Loucy (cell line): Measurements from ENCODE around the gene TBC1D8.

Experiments
- H2AFZ ChIP-seq: fragments of 200-600 bp; sonication (generic); 2 replicates; pipeline ENCODE4 v1.6.0; 2016; ENCODE audit warnings: antibody characterized with exemption, mild to moderate bottlenecking, low read length, moderate library complexity
- H3F3A ChIP-seq: fragments of 200-600 bp; 2 replicates; pipeline ENCODE4 v1.6.0; 2016; ENCODE audit warnings: antibody characterized with exemption, low read depth, mild to moderate bottlenecking
- H3K27me3 ChIP-seq: fragments of 200-600 bp; sonication (generic); 2 replicates; pipeline ENCODE4 v1.6.1; 2014; ENCODE audit warnings: low read length, mild to moderate bottlenecking; ENCODE audit not compliant: insufficient read depth, poor library complexity, severe bottlenecking
- H3K36me3 ChIP-seq: fragments of 200-600 bp; sonication (generic); 2 replicates; pipeline ENCODE4 v1.6.1; 2016; ENCODE audit warnings: low read length; ENCODE audit not compliant: insufficient read depth
- H3K4me1 ChIP-seq: fragments of 200-600 bp; sonication (generic); 2 replicates; pipeline ENCODE4 v1.5.1; 2014; ENCODE audit warnings: low read length, mild to moderate bottlenecking; ENCODE audit not compliant: insufficient read depth, poor library complexity, severe bottlenecking
- H3K4me2 ChIP-seq: fragments of 200-600 bp; sonication (generic); 2 replicates; pipeline ENCODE4 v1.6.0; 2014; ENCODE audit warnings: antibody characterized with exemption, low read length, low read depth, mild to moderate bottlenecking; ENCODE audit not compliant: poor library complexity, severe bottlenecking
- H3K4me3 ChIP-seq: fragments of 200-600 bp; sonication (generic); 2 replicates; pipeline ENCODE4 v1.5.1; 2014; ENCODE audit warnings: low read length, mild to moderate bottlenecking, mixed read lengths; ENCODE audit not compliant: poor library complexity, severe bottlenecking
- H3K79me2 ChIP-seq: fragments of 200-600 bp; sonication (generic); 2 replicates; pipeline ENCODE4 v1.6.1; 2014; ENCODE audit warnings: low read length; ENCODE audit not compliant: insufficient read depth
- H3K9ac ChIP-seq: fragments of 200-600 bp; sonication (generic); 2 replicates; pipeline ENCODE4 v1.6.0; 2014; ENCODE audit warnings: mild to moderate bottlenecking, low read depth, low read length, moderate library complexity; ENCODE audit not compliant: poor library complexity, severe bottlenecking
- H3K9me2 ChIP-seq: fragments of 200-600 bp; sonication (generic); replicated peaks from 2 replicates; pipeline ENCODE4 v1.6.1; 2016; ENCODE audit warnings: low read depth, low read length, mixed read lengths
- H3K9me3 ChIP-seq: fragments of 200-600 bp; sonication (generic); 2 replicates; pipeline ENCODE4 v1.6.1; 2014; ENCODE audit warnings: mild to moderate bottlenecking, antibody characterized with exemption, low read length, low read depth; ENCODE audit not compliant: insufficient read depth
- H4K20me1 ChIP-seq: fragments of 200-600 bp; sonication (generic); 2 replicates; pipeline ENCODE4 v1.6.0; 2014; ENCODE audit warnings: antibody characterized with exemption, low read length, mild to moderate bottlenecking; ENCODE audit not compliant: insufficient read depth, poor library complexity, severe bottlenecking
- CTCF ChIP-seq: fragments of 200-600 bp; sonication (generic); conservative IDR thresholded peaks from 2 replicates; pipeline ENCODE4 v1.5.1; 2014; ENCODE audit warnings: mild to moderate bottlenecking, antibody characterized with exemption, low read length
- EZH2phosphoT487 ChIP-seq: fragments of 200-600 bp; IDR thresholded peaks from 2 replicates; pipeline ENCODE4 v1.6.1; 2018; ENCODE audit warnings: antibody characterized with exemption, mild to moderate bottlenecking, moderate library complexity, borderline replicate concordance

TBC1D8 gene

GRCh38 chr2:100957996-100958653 is 193.1 kb downstream of the TBC1D8 start:
- no peaks in the 10 kb centered on the region for H3K36me3 ChIP-seq
- no peaks in the 10 kb centered on the region for H3K9me2 ChIP-seq
- no peak overlapping the region for H2AFZ ChIP-seq
- no peaks in the 10 kb centered on the region for H3K4me1 ChIP-seq
- no peaks in the 10 kb centered on the region for H3K79me2 ChIP-seq
- no peaks in the 10 kb centered on the region for H3F3A ChIP-seq
- no peak overlapping the region for H3K9ac ChIP-seq
- H3K9me3 ChIP-seq: no peaks in the 10 kb centered on the region
- no peak for TF ChIP-seq EZH2phosphoT487
- no peak for TF ChIP-seq CTCF
- no peak overlapping the region for H3K4me2 ChIP-seq
- no peak overlapping the region for H3K4me3 ChIP-seq
- no peaks in the 10 kb centered on the region for H4K20me1 ChIP-seq
- no peaks in the 10 kb centered on the region for H3K27me3 ChIP-seq
